Measurements from ENCODE around the gene PRKCE.

GRCh38 chr2:46020416-46020815 is 368.9 kb downstream of the PRKCE start:
- TF ChIP-seq POLR2A (IDR thresholded peaks at IDR 0.05; ENCODE audit: low read depth, low read length) (no peak), TAF1 (IDR thresholded peaks at IDR 0.05; ENCODE audit: borderline replicate concordance, low read depth, low read length) (no peak), POLR2AphosphoS5 (IDR thresholded peaks at IDR 0.05; ENCODE audit: low read depth, low read length) (no peak)
